HEK293 (cell line): ENCODE measurements around the gene RAB17.

ENCODE experiments used
- KLF16 ChIP-seq: fragments of 450-650 bp; formaldehyde crosslinking; IDR thresholded peaks from 2 replicates; pipeline ENCODE4 v1.5.1; 2017; ENCODE audit warnings: missing biosample characterization, missing genetic modification characterization
- ZNF629 ChIP-seq: fragments of 450-650 bp; formaldehyde crosslinking; IDR thresholded peaks from 2 replicates; pipeline ENCODE4 v1.5.1; 2017; ENCODE audit warnings: missing biosample characterization, missing genetic modification characterization
- ZNF777 ChIP-seq: fragments of 450-650 bp; formaldehyde crosslinking; IDR thresholded peaks from 2 replicates; pipeline ENCODE4 v1.5.1; 2017; ENCODE audit warnings: missing biosample characterization, missing genetic modification characterization, borderline replicate concordance
- TF ChIP-seq, protein P1 (sequence below): fragments of 450-650 bp; formaldehyde crosslinking; IDR thresholded peaks from 2 replicates; pipeline ENCODE4 v1.5.1; 2016; ENCODE audit warnings: missing biosample characterization, missing genetic modification characterization
- TF ChIP-seq, protein P2 (sequence below): fragments of 450-650 bp; formaldehyde crosslinking; IDR thresholded peaks from 2 replicates; pipeline ENCODE4 v1.5.1; 2016; ENCODE audit warnings: missing biosample characterization, missing genetic modification characterization
- TF ChIP-seq, protein P3 (sequence below): fragments of 450-650 bp; formaldehyde crosslinking; IDR thresholded peaks from 2 replicates; pipeline ENCODE4 v1.5.1; 2016; ENCODE audit warnings: missing biosample characterization, missing genetic modification characterization, low read depth

GRCh38 chr2:237639836-237640220 lies 49.3 kb upstream of the RAB17 start:
- TF ChIP-seq, protein P1, sequence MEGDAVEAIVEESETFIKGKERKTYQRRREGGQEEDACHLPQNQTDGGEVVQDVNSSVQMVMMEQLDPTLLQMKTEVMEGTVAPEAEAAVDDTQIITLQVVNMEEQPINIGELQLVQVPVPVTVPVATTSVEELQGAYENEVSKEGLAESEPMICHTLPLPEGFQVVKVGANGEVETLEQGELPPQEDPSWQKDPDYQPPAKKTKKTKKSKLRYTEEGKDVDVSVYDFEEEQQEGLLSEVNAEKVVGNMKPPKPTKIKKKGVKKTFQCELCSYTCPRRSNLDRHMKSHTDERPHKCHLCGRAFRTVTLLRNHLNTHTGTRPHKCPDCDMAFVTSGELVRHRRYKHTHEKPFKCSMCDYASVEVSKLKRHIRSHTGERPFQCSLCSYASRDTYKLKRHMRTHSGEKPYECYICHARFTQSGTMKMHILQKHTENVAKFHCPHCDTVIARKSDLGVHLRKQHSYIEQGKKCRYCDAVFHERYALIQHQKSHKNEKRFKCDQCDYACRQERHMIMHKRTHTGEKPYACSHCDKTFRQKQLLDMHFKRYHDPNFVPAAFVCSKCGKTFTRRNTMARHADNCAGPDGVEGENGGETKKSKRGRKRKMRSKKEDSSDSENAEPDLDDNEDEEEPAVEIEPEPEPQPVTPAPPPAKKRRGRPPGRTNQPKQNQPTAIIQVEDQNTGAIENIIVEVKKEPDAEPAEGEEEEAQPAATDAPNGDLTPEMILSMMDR (tag by site-specific recombination): no peak
- TF ChIP-seq ZNF777 (tag by site-specific recombination) (no peak), ZNF629 (tag by site-specific recombination) (no peak), KLF16 (tag by site-specific recombination) (no peak)
- TF ChIP-seq, protein P2, sequence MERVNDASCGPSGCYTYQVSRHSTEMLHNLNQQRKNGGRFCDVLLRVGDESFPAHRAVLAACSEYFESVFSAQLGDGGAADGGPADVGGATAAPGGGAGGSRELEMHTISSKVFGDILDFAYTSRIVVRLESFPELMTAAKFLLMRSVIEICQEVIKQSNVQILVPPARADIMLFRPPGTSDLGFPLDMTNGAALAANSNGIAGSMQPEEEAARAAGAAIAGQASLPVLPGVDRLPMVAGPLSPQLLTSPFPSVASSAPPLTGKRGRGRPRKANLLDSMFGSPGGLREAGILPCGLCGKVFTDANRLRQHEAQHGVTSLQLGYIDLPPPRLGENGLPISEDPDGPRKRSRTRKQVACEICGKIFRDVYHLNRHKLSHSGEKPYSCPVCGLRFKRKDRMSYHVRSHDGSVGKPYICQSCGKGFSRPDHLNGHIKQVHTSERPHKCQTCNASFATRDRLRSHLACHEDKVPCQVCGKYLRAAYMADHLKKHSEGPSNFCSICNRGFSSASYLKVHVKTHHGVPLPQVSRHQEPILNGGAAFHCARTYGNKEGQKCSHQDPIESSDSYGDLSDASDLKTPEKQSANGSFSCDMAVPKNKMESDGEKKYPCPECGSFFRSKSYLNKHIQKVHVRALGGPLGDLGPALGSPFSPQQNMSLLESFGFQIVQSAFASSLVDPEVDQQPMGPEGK (tag by site-specific recombination): no peak
- TF ChIP-seq, protein P3, sequence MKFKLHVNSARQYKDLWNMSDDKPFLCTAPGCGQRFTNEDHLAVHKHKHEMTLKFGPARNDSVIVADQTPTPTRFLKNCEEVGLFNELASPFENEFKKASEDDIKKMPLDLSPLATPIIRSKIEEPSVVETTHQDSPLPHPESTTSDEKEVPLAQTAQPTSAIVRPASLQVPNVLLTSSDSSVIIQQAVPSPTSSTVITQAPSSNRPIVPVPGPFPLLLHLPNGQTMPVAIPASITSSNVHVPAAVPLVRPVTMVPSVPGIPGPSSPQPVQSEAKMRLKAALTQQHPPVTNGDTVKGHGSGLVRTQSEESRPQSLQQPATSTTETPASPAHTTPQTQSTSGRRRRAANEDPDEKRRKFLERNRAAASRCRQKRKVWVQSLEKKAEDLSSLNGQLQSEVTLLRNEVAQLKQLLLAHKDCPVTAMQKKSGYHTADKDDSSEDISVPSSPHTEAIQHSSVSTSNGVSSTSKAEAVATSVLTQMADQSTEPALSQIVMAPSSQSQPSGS (tag by site-specific recombination): no peak
